ENCODE measurements around the gene CBLN3.
A peak's percentile ranks its signal among the peaks of the same experiment; 100 is the strongest.

Gene CBLN3

DNA sequence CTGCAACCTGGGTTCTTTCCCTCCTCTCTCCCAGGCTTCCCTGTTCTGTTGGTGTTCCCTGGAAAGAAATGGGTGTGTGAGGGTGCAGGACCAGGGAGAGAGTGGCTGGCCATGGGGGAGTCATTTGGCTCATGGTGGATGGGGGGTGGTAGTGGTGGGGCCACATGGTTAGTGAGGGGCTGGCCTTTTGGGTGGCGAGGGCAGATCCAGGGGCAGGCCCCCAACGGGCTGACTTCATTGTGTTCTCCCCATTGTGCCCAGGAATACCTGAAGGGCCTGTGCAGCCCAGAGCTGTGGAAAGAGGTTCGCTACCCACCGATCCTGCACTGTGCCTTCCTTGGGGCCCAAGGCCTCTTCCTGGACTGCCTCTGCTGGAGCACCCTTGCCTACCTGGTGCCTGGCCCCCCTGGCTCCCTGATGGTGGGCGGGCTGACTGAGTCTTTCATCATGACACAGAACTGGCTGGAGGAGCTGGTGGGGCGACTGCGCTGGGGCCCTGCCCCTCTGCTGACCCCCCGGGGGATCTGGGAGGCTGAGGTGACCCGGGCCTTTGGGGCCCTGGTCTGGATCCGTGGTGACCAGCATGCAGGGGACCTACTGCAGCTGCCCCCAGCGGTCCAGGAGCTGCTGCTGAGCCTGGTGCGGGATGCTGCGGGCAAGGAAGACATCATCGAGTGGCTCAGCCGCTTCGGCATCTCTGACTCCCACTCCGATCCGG, 21.7 kb downstream of the CBLN3 start:
- no peak for DNase-seq (ENCODE audit: insufficient read length)

DNA sequence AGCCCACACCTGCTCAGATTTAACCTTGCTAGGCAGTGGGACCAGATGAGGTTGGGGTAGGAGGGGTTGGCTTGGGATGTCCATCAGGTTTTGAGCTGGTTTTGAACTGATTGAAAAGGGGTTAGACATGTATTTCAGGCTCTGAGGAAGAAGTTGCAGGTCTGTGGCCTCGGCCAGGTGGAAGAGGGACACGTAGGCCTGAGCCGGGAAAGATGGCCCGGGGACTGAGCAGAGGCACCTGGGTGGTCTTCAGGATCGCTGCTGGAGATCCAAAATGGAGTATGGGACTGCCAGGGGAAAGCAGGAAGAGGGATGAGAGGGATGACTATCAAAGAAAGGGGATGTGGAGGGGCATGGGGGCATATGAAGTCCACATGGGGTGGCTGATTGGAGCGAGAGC, 23.1 kb downstream of the CBLN3 start:
- FAIRE-seq: no peak
- TF ChIP-seq POLR2A (IDR thresholded peaks at IDR 0.05; ENCODE audit: low read depth, low read length): no peak
- no peak for TF ChIP-seq POLR2AphosphoS5 (IDR thresholded peaks at IDR 0.05; ENCODE audit: low read depth, low read length)
- no peak for TF ChIP-seq TAF1 (IDR thresholded peaks at IDR 0.05; ENCODE audit: borderline replicate concordance, low read depth, low read length)

More for the DNA sequence above, 21.7 kb downstream of the CBLN3 start:
- no peak for TF ChIP-seq POLR2A (IDR thresholded peaks at IDR 0.05; ENCODE audit: low read depth, low read length)
- no peak for TF ChIP-seq TAF1 (IDR thresholded peaks at IDR 0.05; ENCODE audit: borderline replicate concordance, low read depth, low read length)
- no peak for TF ChIP-seq POLR2AphosphoS5 (IDR thresholded peaks at IDR 0.05; ENCODE audit: low read depth, low read length)
- no peak for FAIRE-seq

DNA sequence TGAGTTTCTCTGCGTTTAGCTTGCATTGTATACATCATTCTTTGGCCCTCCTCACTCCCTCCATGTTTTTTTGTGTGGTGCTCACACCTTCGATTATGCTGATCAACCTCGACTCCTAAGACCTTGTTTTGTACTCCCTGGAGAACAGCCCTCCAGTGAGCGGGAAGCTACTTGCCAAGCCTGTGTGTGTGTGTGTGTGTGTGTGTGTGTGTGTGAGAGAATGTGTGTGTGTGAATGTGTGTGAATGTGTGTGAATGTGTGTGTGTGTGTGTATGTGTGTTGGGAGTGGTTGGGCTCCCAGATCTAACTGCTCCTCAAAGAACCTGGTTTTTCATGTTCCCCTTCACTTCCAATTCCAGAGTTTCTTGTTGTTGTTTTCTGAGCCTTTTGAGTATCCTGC, 24.7 kb downstream of the CBLN3 start:
- TF ChIP-seq POLR2AphosphoS5 (IDR thresholded peaks at IDR 0.05; ENCODE audit: low read depth, low read length) (no peak), TAF1 (IDR thresholded peaks at IDR 0.05; ENCODE audit: borderline replicate concordance, low read depth, low read length) (no peak), POLR2A (IDR thresholded peaks at IDR 0.05; ENCODE audit: low read depth, low read length) (no peak)
- FAIRE-seq: peak; percentile 53
- DNase-seq (ENCODE audit: insufficient read length): no peak

More for the DNA sequence above, 23.1 kb downstream of the CBLN3 start:
- no peak for DNase-seq (ENCODE audit: insufficient read length)

DNA sequence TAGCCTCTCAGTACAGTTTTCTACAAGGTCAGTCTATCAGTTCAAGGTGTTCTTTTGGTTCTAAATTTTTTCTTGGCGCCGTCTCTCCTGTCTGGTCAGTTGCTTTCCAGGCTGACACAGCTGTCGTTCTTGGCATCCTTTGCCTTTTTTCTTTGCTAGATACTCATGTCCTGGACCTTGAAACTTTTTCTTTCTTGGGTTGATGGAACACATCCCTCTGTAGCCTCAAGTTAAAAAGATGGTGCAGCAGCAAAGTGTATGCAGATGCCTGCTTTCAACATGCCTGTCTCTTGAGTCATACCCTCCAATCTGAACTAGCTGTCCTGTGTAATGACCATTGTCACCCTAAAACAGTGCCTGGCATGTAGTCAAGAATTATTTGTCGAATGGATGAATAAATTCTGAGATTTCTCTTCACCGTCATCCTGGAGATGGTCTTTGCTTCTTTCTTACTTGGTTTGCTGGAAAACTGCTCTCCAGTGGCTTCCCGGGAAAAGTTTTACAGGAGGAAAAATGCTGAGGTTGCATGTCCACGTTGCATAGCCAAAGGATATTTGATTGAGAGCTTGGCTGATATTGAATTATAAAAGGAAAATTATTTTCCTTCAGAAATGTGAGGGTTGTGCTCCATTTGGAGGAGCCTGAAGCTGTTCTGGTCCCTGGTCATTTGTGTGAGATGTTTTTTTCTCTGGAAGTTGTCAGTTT, 26.0 kb downstream of the CBLN3 start:
- FAIRE-seq (no peak), DNase-seq (ENCODE audit: insufficient read length) (no peak)
- no peak for TF ChIP-seq POLR2A (IDR thresholded peaks at IDR 0.05; ENCODE audit: low read depth, low read length)
- TF ChIP-seq POLR2AphosphoS5 (IDR thresholded peaks at IDR 0.05; ENCODE audit: low read depth, low read length): no peak
- TF ChIP-seq TAF1 (IDR thresholded peaks at IDR 0.05; ENCODE audit: borderline replicate concordance, low read depth, low read length): no peak

DNA sequence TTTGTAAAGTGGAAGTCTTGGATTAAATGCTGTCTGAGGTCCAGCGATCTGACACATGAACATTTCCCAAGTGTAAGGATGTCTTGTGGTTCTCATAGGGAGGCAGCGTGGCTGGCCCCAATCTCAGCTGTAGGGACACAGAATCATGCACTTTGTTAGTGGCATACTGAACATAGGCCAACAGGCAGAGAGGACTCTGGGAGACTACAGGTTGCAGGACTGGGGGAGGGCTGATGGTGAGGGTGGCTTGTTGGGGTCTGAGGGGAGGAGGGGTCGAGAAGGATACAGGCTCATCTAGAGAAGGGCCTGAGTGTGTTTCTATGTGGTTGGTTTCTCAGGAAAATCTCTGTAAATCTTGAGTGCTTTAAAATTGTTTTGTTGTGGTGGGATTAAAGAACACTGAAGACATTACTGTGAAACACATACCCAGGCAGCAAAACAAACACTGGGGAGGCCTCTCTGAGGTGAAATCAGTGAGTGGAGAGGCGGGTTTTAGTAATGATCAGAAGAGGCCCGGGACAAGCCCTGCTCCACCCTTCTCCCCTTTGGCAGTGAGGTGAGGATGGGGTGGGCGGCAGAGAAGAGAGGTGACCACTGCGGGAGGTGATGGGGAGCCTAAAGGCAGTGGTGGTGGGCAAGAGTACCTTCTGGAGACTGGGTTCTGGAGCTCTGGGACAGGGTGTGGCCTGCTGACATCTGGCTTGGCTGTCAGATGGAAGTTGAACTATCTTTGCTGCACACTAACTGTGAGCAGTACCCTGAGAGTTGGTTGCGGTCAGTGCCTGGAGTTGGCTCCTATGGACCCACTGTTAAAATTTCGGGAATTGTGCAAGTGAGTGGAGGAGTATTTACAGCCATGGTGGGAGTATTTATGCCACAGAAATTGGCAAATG, 27.4 kb downstream of the CBLN3 start:
- FAIRE-seq (no peak), DNase-seq (ENCODE audit: insufficient read length) (no peak)
- TF ChIP-seq POLR2AphosphoS5 (IDR thresholded peaks at IDR 0.05; ENCODE audit: low read depth, low read length) (no peak), TAF1 (IDR thresholded peaks at IDR 0.05; ENCODE audit: borderline replicate concordance, low read depth, low read length) (no peak), POLR2A (IDR thresholded peaks at IDR 0.05; ENCODE audit: low read depth, low read length) (no peak)

DNA sequence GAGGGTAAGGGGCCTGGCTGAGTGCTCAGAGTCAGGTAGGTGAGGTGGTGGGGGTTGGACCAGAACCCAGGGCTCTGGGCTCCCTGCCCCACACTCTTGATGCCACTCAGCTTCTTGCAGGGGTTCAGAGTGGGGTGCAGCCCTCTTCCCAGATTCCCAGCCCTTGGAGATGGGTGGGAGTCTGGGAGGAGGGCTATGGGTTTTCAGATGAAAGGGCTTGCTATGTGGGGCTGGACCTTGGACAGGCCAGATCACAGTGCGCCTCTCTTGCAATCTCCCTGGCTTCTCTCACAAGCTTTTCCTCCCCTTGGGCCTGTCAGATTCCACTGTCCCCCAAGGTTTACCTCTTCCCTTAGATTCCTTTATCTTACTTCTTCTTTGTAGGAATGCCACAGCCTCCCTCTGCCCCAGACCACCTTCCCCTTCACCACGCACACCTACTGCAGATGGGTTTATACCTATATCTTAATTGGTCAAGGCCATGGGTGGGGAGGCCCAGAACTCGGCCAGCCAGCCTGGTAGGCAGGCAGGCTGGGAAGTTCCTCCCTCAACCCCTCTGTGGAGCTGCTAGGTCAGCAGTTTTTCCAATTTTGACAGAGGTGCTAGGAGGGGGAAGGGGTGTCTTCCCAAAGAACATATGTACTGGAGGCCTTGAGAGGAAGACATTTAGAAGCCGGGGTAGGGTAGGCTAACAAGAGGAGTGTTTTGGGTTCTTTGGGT, 29.3 kb downstream of the CBLN3 start:
- TF ChIP-seq POLR2A (IDR thresholded peaks at IDR 0.05; ENCODE audit: low read depth, low read length) (no peak), POLR2AphosphoS5 (IDR thresholded peaks at IDR 0.05; ENCODE audit: low read depth, low read length) (no peak), TAF1 (IDR thresholded peaks at IDR 0.05; ENCODE audit: borderline replicate concordance, low read depth, low read length) (no peak)
- no peak for DNase-seq (ENCODE audit: insufficient read length)
- no peak for FAIRE-seq

DNA sequence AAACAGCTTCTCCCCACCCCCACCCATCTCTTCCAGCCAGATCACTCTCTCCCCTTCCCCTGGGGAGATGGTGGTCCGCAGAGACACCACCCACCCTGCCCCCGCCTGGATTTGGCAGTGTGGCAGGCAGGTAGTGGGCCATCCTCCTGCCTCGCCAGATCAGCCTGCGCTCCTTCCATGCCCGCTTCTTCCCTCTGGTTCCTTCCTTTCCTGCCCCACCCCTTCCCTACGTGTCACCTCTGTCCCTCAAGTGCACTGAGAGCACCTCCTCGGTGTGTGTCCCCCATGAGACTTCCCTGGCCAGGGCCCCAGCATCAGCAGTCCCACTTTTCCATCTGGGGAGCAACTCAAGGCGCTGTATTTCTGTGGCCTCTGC, 30.0 kb downstream of the CBLN3 start:
- DNase-seq (ENCODE audit: insufficient read length): no peak
- TF ChIP-seq POLR2A (IDR thresholded peaks at IDR 0.05; ENCODE audit: low read depth, low read length) (no peak), TAF1 (IDR thresholded peaks at IDR 0.05; ENCODE audit: borderline replicate concordance, low read depth, low read length) (no peak), POLR2AphosphoS5 (IDR thresholded peaks at IDR 0.05; ENCODE audit: low read depth, low read length) (no peak)
- FAIRE-seq: no peak

DNA sequence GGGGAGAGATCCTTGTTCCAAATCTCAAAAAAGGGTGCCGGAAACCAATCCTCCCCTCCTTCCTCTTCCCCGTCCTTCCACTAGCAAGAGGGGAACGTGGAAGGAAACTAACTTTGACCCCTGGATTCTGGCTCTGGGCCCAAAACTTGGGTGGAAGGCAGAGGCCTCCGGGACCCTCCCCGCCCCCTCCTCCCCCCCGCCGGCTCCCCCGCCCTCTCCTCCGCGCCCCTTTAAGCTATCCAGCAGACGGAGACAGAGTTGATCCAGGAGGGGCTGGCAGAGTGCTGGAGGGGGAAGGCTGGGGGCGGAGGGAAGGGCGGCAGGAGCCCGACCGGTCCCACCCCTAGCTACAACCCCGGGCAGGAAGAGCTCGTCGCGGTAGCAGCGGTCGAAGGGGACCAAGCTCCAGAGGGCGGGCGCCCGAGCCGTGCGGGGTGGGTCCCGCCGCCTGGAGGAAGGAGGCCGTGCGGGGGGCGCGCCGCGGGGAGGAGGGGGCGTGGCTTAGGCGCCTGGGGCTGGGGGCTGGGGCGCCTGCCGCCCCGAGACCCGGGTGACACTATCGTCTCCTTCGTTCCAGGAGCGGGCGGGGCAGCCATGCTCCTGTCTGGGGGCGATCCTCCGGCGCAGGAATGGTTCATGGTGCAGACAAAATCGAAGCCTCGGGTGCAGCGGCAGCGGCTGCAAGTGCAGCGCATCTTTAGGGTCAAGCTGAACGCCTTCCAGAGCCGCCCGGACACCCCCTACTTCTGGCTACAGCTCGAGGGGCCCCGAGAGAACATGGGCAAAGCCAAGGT, 30.6 kb downstream of the CBLN3 start, which contains the start of gene NYNRIN:
Gene NYNRIN, plus strand, starts transcription at position 351 of the 794 bp plus-strand sequence. Its CDS starts 244 bp downstream, at position 595.
- TF ChIP-seq POLR2AphosphoS5 (IDR thresholded peaks at IDR 0.05; ENCODE audit: low read depth, low read length) (no peak), POLR2A (IDR thresholded peaks at IDR 0.05; ENCODE audit: low read depth, low read length) (no peak), TAF1 (IDR thresholded peaks at IDR 0.05; ENCODE audit: borderline replicate concordance, low read depth, low read length) (no peak)
- DNase-seq (ENCODE audit: insufficient read length) (no peak), FAIRE-seq (no peak)

DNA sequence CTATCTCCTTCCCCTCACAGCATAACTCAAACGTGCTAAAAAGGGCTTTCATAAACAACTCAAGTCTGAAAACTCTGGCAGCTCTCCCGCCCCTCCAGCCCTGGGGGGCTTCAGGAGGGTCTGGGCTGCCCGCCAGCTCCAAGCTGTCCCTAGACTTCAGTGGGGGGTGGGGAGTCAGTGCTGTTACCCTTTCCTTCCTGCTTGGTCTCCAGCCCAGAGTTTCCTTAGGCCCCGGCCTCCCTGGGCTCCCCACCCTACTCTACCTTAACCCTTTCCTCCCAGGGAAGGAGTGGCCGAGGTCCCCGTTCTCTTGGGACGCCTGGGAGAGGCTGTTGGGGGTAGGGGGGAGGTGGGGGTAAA, 31.2 kb downstream of the CBLN3 start:
- FAIRE-seq: no peak
- TF ChIP-seq TAF1 (IDR thresholded peaks at IDR 0.05; ENCODE audit: borderline replicate concordance, low read depth, low read length): no peak
- no peak for TF ChIP-seq POLR2A (IDR thresholded peaks at IDR 0.05; ENCODE audit: low read depth, low read length)
- no peak for TF ChIP-seq POLR2AphosphoS5 (IDR thresholded peaks at IDR 0.05; ENCODE audit: low read depth, low read length)
- DNase-seq (ENCODE audit: insufficient read length): no peak

DNA sequence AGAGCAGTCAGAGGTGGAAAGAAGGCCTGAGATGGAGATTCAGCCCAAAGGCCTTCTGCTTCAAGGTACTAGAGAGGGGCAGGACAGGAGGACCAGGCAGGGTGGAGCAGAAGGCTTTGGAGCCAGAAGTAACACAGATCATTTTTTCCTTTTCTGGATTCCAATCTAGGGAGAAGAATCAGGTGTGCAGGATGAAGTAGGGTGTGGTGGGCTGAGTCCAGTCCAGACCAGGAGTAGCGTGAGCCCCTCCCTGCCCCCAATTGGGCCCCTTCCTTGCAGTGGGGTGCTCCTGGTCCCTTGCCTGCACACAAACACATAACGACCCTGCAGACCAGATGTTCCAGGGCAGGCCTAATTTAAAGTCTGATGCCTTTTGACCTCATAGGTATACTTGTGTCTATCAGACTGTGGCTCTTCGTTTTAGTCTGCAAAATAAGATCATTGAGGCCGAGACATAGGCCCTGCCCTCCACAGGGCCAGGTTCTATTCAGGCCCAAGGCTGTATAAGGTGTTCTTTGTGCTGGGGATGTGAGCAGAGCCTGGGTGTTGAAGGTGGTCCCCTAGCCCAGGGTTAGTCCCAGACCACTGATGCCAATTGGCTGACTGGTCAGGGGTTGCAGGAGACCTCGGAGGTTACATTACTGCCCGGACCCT, 31.7 kb downstream of the CBLN3 start:
- no peak for TF ChIP-seq TAF1 (IDR thresholded peaks at IDR 0.05; ENCODE audit: borderline replicate concordance, low read depth, low read length)
- TF ChIP-seq POLR2A (IDR thresholded peaks at IDR 0.05; ENCODE audit: low read depth, low read length): no peak
- TF ChIP-seq POLR2AphosphoS5 (IDR thresholded peaks at IDR 0.05; ENCODE audit: low read depth, low read length): no peak
- DNase-seq (ENCODE audit: insufficient read length) (no peak), FAIRE-seq (no peak)
